Panc1 (cell line): ENCODE measurements around the gene RIN1.
"Not testable (repeated sequence)": the region's sequence is repeated elsewhere in the genome, so short reads cannot be mapped to it uniquely, and the experiment has no call there.

Experiments
- CTCF ChIP-seq: fragments of 450-650 bp; IDR thresholded peaks from 2 replicates; pipeline ENCODE4 v1.5.1; 2017; ENCODE audit warnings: mild to moderate bottlenecking
- POLR2AphosphoS5 ChIP-seq: IDR thresholded peaks from 2 replicates; pipeline ENCODE4 v1.6.1; 2012; ENCODE audit warnings: mild to moderate bottlenecking, low read depth, low read length, moderate library complexity
- REST ChIP-seq, 2 experiments: IDR thresholded peaks; 2 replicates each; pipeline ENCODE4 v1.6.1; 2011 to 2012; ENCODE audit warnings: low read depth in 2 of 2, control low read depth in 1 of 2, low read length in 1 of 2, mild to moderate bottlenecking in 1 of 2, moderate library complexity in 1 of 2; ENCODE audit not compliant: insufficient read depth in 1 of 2
- SIN3A ChIP-seq: IDR thresholded peaks from 2 replicates; pipeline ENCODE4 v1.6.1; 2012; ENCODE audit warnings: low read depth, mild to moderate bottlenecking, low read length, moderate library complexity, borderline replicate concordance; ENCODE audit not compliant: insufficient read depth

- TF ChIP-seq CTCF; SIN3A; POLR2AphosphoS5; REST (IDR thresholded peaks at IDR 0.05; ENCODE audit: insufficient read depth in 1 of 2, low read depth in 2 of 2, low read length in 1 of 2): not testable (repeated sequence)
Measured at GRCh38 chr11:66310803-66311440, 25.3 kb downstream of the RIN1 start.
